Thoracic aorta (tissue), 2 donors: ENCODE measurements around the gene SH3PXD2A. TPM values are rescaled to one million over a fixed set of nuclear protein-coding genes. Genes with fewer than 3 reads are reported as not detected.

Experiments
- ATAC-seq: fragments of 150-250 bp; one replicate; pipeline ENCODE4 v1.8.0; 2017; ENCODE audit warnings: low read depth; ENCODE audit not compliant: insufficient number of reproducible peaks, low FRiP score
- DNase-seq: peaks from one replicate; pipeline ENCODE4 v3.0.0-alpha.2; 2020; ENCODE audit warnings: low spot score
- H3K27ac ChIP-seq, 2 donors: fragments of 200-600 bp; sonication (generic); 1 replicate in 1 of 2; 2 replicates in 1 of 2; pipeline ENCODE4 v1.5.1; 2016; ENCODE audit warnings: mild to moderate bottlenecking in 2 of 2, moderate library complexity in 2 of 2
- H3K27me3 ChIP-seq: fragments of 200-600 bp; sonication (generic); replicated peaks from 2 replicates; pipeline ENCODE4 v1.6.0; 2016; ENCODE audit warnings: mild to moderate bottlenecking; ENCODE audit not compliant: insufficient read depth
- H3K36me3 ChIP-seq: fragments of 200-600 bp; sonication (generic); one replicate; pipeline ENCODE4 v1.5.1; 2016
- H3K4me1 ChIP-seq, 2 donors: fragments of 200-600 bp; sonication (generic); 1 replicate in 1 of 2; 2 replicates in 1 of 2; pipeline versions ENCODE4 v1.5.1 to v1.6.0; 2016; ENCODE audit warnings: low read depth in 2 of 2, mild to moderate bottlenecking in 1 of 2; ENCODE audit not compliant: control insufficient read depth in 1 of 2
- H3K4me3 ChIP-seq: fragments of 200-600 bp; sonication (generic); 2 replicates; pipeline ENCODE4 v1.5.1; 2016; ENCODE audit warnings: mild to moderate bottlenecking
- H3K9me3 ChIP-seq: fragments of 200-600 bp; sonication (generic); 2 replicates; pipeline ENCODE4 v1.5.1; 2016
- CTCF ChIP-seq: fragments of 200-600 bp; sonication (generic); IDR thresholded peaks from one replicate; pipeline ENCODE4 v1.5.1; 2019; ENCODE audit warnings: antibody characterized with exemption
- total RNA-seq, 2 donors: library from RNA; depleted of rRNA; stranded (reverse); fragments of >200 nt; gene quantifications; one replicate each; pipeline versions ENCODE4 v1.1.0 to v1.2.3, GENCODE V29; 2016

SH3PXD2A gene
- total RNA-seq, 2 donors from 2014 or later, result 28.3 to 51.5 TPM

DNA sequence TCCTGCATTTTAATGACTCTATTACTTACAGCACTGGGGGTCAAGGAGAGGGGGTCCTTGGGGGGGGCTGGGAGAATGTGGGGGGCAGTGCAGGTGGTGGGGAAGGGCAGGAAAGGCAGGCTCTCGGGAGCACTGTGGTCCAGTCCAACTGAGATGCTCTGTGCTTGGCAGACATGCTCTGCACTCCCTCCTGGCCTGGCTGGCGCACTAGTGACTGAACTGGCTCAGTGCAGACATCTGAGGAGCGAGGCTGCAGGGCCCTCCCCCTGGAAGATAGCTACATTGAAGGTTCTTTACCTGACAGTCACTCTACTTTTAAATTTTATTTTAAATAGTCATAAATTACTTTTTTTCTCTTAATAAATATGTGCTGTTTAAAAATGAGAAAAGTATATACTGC is 256.2 kb downstream of the SH3PXD2A start:
- H3K36me3 ChIP-seq, result peaks cover 18% of the 10 kb centered on the region
- no peaks in the 10 kb centered on the region for H3K9me3 ChIP-seq
- no peaks in the 10 kb centered on the region for H3K27me3 ChIP-seq
- ATAC-seq (no peak), DNase-seq (no peak)
- TF ChIP-seq CTCF, result no peak
- H3K27ac ChIP-seq, result no peak overlapping the region
- H3K4me1 ChIP-seq, result peaks cover 10 to 39% of the 10 kb centered on the region in 2 donors
- no peak overlapping the region for H3K4me3 ChIP-seq

GRCh38 chr10:103598654-103599115 is 256.7 kb downstream of the SH3PXD2A start:
- H3K4me1 ChIP-seq, result peaks cover 10 to 39% of the 10 kb centered on the region in 2 donors

DNA sequence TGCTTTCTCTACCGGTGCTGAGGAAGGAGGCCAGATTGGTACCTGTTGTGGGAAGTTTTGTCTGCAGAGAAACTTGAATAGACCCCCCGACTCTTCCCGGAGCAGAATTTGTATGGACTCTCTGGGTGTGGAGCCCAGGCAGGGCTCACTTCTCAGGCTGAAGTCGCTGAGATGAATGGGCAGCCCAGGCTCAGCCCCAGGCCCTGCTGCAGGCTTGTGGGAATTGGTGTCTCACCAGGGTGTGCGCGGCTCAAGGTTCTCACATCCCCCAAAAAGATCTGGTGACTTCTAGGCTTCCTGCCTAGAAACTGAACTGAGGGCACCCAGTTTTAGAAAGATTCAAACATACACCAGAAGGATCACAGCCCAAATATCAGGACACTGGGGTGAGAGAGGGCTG is 258.4 kb downstream of the SH3PXD2A start:
- H3K27me3 ChIP-seq, result no peaks in the 10 kb centered on the region
- H3K27ac ChIP-seq, result no peak overlapping the region
- H3K4me3 ChIP-seq, result no peak overlapping the region
- H3K36me3 ChIP-seq, result no peaks in the 10 kb centered on the region
- H3K4me1 ChIP-seq, result peaks cover 10 to 39% of the 10 kb centered on the region in 2 donors
- H3K9me3 ChIP-seq, result no peaks in the 10 kb centered on the region
- ATAC-seq (no peak), DNase-seq (no peak)
- TF ChIP-seq CTCF, result no peak

More at GRCh38 chr10:103598654-103599115, 256.7 kb downstream of the SH3PXD2A start:
- Histone ChIP-seq H3K4me3 (no peak overlapping the region), H3K27me3 (no peaks in the 10 kb centered on the region), H3K27ac (no peak overlapping the region), H3K36me3 (peaks cover 12% of the 10 kb centered on the region), H3K9me3 (no peaks in the 10 kb centered on the region)
- TF ChIP-seq CTCF, result peak; percentile 61
- DNase-seq (no peak), ATAC-seq (peak; percentile 52)

DNA sequence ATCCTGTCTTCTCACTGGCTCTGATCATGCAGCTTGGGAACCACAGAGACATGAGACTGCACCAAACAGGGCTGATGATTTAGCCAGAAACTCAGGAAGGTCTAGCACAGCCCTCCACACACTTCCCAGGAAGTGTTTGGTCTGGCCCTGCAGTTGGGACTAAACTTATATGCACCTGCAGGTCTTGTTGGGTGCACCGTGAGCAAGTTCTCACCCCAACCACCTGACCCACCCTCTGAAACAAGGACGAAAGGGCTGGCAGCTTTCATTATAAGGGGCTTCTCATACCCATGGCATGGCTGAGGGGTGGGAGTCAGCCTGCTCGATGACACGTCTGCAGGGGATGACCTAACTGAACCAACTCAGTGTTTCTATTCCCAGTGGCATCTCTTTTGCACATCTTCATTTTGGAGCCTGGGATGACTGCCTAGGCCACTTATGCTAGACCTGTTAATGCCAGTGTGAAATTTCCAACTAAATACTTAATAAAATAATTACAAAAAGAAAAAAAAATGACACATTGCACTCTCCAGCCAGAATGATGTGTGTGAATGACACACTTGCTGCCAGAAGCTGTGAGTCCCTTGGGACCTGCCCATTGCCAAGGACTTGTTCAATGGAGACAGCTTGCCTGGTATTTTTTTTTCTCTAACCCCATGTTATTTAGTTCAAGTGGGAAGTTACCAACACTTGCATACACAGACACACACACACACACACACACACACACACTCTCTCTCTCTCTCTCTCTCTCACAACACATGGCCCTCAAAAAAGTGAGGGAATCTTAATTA is 259.2 kb downstream of the SH3PXD2A start:
- Histone ChIP-seq H3K4me1 (peaks cover 9 to 34% of the 10 kb centered on the region in 2 donors), H3K27me3 (no peaks in the 10 kb centered on the region), H3K4me3 (no peak overlapping the region), H3K36me3 (no peaks in the 10 kb centered on the region), H3K9me3 (no peaks in the 10 kb centered on the region), H3K27ac (no peak overlapping the region)
- ATAC-seq (no peak), DNase-seq (no peak)
- TF ChIP-seq CTCF, result no peak

- H3K4me3 ChIP-seq, result no peak overlapping the region
- no peak overlapping the region for H3K27ac ChIP-seq
- H3K4me1 ChIP-seq, result peaks cover 0 to 10% of the 10 kb centered on the region in 2 donors
- no peaks in the 10 kb centered on the region for H3K9me3 ChIP-seq
- DNase-seq (no peak), ATAC-seq (no peak)
- no peak for TF ChIP-seq CTCF
- H3K36me3 ChIP-seq, result no peaks in the 10 kb centered on the region
- H3K27me3 ChIP-seq, result no peaks in the 10 kb centered on the region
Measured at GRCh38 chr10:103593022-103593570, 262.3 kb downstream of the SH3PXD2A start.
